Right cardiac atrium (tissue), 5 donors: Measurements from ENCODE around the gene FAM167B. TPM values are rescaled to one million over a fixed set of nuclear protein-coding genes. Genes with fewer than 3 reads are reported as not detected.
A peak's percentile ranks its signal among the peaks of the same experiment; 100 is the strongest.
"Not testable (repeated sequence)": the region's sequence is repeated elsewhere in the genome, so short reads cannot be mapped to it uniquely, and the experiment has no call there.

ENCODE experiments used
- ATAC-seq, 2 donors: fragments of 200-7000 bp; cut with Tn5 transposase; one replicate each; pipeline versions ENCODE4 v1.8.0 to v1.9.1; 2020; ENCODE audit warnings: moderate library complexity in 2 of 2, mild to moderate bottlenecking in 1 of 2
- DNase-seq, 3 donors: peaks; one replicate each; pipeline ENCODE4 v3.0.0-alpha.2; 2020
- H3K27ac ChIP-seq: one replicate; pipeline ENCODE4 v1.5.1; 2013; ENCODE audit warnings: mild to moderate bottlenecking, low read length, control low read depth, moderate library complexity
- H3K27me3 ChIP-seq: one replicate; pipeline ENCODE4 v1.6.1; 2013; ENCODE audit not compliant: control insufficient read depth, insufficient read depth
- H3K4me1 ChIP-seq: one replicate; pipeline ENCODE4 v1.6.1; 2013; ENCODE audit warnings: low read length; ENCODE audit not compliant: control insufficient read depth, insufficient read depth
- H3K4me3 ChIP-seq: one replicate; pipeline ENCODE4 v1.5.1; 2013; ENCODE audit warnings: low read length, control low read depth
- H3K9me3 ChIP-seq: one replicate; pipeline ENCODE4 v1.6.1; 2013; ENCODE audit warnings: low read length; ENCODE audit not compliant: control insufficient read depth
- WGBS: extraction: QIAGEN DNeasy Blood & Tissue Kit; methylation state at CpG from one replicate; pipeline ENCODE4 v1.1.7; 2013; 5-methylcytosine and 5-hydroxymethylcytosine counted together
- intact Hi-C, 4 donors: fragments of 100-400 bp; cut with DNase I; formaldehyde crosslinking; loops; one replicate each; pipeline versions ENCODE4 v1.11.0 to v1.14.0; 2022 to 2023
- polyA plus RNA-seq: library from polyadenylated mRNA; stranded (reverse); fragments of 200-250 nt; gene quantifications from one replicate; pipeline ENCODE4 v1.2.3, GENCODE V29; 2013
- total RNA-seq, 4 donors: library from RNA; stranded (reverse); fragmentation: NEBNext Ultra II Directional; extraction: Animal tissue kit (Norgen Biotek cat#: 25700); gene quantifications; one replicate each; pipeline ENCODE4 v1.2.1, GENCODE V29; 2021
- donor health status: healthy with polysubstance abuse.
- donor health status: DM: no; HTN: yes; CAD: no.
- donor health status: DM: no; HTN: no; CAD: no.
- donor health status: DM: no; HTN: yes; CAD: no; lungs with severe emphysema.
- donor health status: DM: yes; HTN: yes; CAD: no.

FAM167B gene
- total and polyA plus RNA-seq, 5 donors = 2.0 to 6.5 (median 4.0) TPM

DNA sequence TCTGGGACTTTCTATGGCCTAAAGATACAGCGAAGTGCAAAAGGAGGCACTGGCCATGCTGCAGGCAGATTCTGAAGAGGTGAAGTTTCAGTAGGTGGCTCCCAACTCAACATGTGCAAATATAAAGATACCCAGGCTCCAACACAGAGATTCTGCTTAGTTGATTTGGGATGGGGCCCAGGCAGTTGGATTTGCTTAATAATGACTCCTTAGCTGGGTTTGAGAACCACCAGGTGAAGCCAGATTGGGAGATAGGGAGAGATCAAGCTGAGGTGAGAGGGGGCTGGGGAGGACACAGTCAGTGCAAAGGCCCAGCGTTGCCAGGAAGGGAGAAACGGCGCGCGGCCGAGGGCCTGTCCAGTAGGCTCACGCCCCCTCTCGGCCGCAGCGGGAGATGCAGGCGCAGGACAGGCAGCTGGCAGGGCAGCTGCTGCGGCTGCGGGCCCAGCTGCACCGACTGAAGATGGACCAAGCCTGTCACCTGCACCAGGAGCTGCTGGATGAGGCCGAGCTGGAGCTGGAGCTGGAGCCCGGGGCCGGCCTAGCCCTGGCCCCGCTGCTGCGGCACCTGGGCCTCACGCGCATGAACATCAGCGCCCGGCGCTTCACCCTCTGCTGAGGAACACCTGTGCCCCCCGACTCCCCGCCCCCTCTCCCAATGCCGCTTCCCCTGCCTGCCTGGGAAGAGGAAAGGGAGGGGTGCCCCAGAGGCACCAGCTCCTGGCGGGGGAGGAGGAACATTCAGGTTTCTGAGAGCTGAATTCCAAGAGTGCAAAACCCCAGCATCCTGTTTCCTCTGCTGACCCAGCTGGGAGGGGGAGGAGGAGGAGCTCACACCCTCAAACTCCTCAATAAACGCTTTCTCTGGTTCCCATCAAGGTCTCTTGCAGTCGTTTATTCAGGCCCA, 1.2 kb downstream of the FAM167B start:
- DNase-seq (peak; percentile 87 to 96 (median 94)), ATAC-seq (peak; percentile 56 to 62)
- Histone ChIP-seq H3K27ac (peak overlapping the region; percentile 80), H3K9me3 (no peaks in the 10 kb centered on the region), H3K27me3 (no peaks in the 10 kb centered on the region), H3K4me3 (no peak overlapping the region), H3K4me1 (peaks cover 6% of the 10 kb centered on the region)
- intact Hi-C loops = loop anchor here in 1 of 4 donors (10.0 kb wide), 1 partner anchor 47 kb away; the partner anchor contains the start of gene HDAC1
- 11% methylated on average over 31 of the region's 31 CpGs for WGBS

DNA sequence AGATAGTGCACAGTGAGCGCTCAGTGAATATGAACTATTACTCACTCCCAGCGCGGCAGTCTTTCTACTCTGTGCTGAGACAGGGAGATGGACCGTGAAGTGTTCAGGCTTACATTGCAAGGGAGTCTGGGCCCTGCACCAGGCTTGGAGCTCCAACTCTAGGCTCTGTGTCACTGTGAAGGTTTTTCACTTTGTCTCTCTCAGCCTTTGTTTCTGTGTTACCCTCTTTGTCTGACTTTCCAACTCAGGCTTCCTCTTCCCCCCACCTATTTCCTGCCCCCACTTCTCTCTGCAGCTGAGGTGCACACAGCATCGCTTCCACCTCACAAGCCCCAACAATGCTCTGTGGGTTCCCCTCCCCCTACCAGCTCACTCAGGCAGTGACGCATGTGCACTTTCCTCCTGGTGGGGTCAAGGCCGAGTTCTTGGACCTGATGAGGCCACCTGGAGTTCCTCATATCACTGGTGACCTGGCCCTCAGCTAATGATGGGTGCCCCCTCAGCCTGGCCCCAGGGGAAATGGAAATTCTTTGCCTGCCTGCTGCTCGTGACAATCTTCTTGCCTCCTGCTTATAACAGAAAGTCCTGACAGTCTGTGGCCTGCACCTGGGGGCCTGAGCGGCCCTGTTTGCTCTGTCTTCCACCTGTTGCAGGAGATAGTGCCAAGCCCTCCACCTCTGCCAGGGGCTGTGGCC, 3.0 kb downstream of the FAM167B start:
- intact Hi-C loops = loop anchor here in 1 of 4 donors (10.0 kb wide), 1 partner anchor 45 kb away; the partner anchor contains the start of gene HDAC1
- peak; percentile 38 to 55 for ATAC-seq

DNA sequence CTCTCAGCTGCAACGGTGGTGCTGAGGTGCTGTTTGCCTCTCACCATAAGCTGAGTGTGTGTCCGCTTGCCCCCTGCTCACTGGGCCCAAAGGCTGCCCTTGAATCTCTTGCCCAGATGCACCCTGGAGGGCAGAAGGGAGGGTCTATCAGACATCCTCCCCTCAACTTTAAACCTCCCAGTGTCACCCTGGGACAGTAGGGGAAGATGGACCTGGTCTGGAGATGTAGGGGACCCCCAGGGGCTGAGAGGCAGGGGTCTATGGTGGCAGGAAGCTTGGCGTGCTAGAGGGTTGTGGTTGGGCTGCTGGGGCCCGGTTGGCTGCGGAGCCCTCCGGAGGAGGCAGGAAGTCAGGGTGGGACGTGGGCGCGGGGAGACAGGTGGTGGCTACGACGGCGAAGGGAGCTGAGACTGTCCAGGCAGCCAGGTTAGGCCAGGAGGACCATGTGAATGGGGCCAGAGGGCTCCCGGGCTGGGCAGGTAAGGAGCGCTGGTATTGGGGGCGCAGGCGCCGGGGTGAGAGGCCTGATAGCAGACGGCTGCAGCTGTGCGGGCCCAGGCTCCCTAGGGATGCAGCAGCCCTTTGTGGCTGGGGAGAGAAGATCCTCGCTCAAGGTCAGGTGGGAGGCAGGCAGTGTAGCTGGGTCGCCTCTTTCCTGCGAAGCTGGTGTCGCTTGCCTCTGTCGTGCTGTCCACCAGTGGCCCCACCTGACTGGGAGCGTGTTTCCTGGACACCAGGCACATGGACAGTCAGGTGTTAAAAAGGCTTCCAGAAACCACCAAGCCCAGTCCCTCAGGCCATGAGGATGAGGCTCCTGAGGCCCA, 4.1 kb downstream of the FAM167B start, which contains the start of gene LCK:
Gene LCK (plus strand): TSS at position 373 of the 824 bp plus-strand sequence. CDS start 23,065 bp downstream, outside the sequence.
- Histone ChIP-seq H3K27ac (peak within 1 kb of the TSS; percentile 91), H3K4me1 (peaks cover 6% of the 10 kb centered on the region), H3K9me3 (no peaks in the 10 kb centered on the region), H3K27me3 (no peaks in the 10 kb centered on the region), H3K4me3 (no peak within 1 kb of the TSS)
- WGBS = 68% methylated on average over 25 of the region's 25 CpGs
- intact Hi-C loops = no loop called here
- DNase-seq (peak in 2 of 3 donors; percentile 57 to 59), ATAC-seq (no peak)

More for the DNA sequence above, 3.0 kb downstream of the FAM167B start:
- Histone ChIP-seq H3K27ac (peak overlapping the region; percentile 91), H3K9me3 (no peaks in the 10 kb centered on the region), H3K27me3 (no peaks in the 10 kb centered on the region), H3K4me1 (peaks cover 6% of the 10 kb centered on the region), H3K4me3 (no peak overlapping the region)
- peak; percentile 51 to 75 (median 73) for DNase-seq
- 55% methylated on average over 9 of the region's 9 CpGs for WGBS

DNA sequence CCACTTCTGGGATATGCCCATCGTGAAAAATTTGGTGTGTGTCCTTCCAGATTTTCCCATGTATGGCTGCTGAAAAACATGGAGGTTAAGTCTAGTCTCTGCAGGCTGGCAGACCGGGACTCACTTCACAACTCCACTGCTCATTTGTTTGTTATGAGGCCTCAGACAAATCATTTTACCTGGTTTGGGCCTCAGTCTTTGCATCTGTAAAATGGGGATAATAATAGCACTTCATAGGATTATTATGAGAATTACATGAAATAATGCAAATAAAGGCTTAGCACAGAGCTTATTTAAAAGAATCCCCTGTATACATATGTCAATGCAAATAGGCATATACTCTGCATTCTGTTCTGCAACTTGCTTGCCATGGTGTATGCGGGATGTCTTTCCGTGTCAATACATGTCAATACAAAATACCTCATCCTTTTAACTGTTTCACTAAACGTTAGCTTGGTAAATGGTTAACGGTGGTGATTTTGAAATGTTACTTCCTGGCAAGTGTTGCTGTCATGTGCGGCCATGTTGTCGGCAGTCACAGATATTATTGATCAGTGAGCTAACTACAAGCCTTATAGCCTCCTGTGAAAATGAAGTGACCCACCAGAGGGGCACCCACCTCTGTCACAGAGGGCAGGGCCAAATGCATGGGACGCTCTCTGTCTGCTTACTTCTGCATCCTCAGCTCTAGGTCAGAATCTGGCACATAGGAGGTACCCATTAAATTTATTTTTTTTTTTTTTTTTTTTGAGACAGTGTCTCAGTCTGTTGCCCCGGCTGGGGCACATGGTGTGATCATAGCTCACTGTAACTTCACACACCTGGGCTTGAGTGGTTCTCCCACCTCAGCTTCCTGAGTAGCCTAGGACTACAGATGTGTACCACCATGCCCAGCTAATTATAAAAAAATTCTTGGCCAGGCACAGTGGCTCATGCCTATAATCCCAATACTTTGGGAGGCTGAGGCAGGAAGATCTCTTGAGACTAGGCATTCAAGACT, 8.3 kb downstream of the FAM167B start:
- no peak for DNase-seq
- intact Hi-C loops = no loop called here
- Histone ChIP-seq H3K27ac (no peak overlapping the region), H3K9me3 (no peaks in the 10 kb centered on the region), H3K4me3 (no peak overlapping the region), H3K27me3 (no peaks in the 10 kb centered on the region), H3K4me1 (peaks cover 2% of the 10 kb centered on the region)
- WGBS = 86% methylated on average over 10 of the region's 10 CpGs
- no peak for ATAC-seq

DNA sequence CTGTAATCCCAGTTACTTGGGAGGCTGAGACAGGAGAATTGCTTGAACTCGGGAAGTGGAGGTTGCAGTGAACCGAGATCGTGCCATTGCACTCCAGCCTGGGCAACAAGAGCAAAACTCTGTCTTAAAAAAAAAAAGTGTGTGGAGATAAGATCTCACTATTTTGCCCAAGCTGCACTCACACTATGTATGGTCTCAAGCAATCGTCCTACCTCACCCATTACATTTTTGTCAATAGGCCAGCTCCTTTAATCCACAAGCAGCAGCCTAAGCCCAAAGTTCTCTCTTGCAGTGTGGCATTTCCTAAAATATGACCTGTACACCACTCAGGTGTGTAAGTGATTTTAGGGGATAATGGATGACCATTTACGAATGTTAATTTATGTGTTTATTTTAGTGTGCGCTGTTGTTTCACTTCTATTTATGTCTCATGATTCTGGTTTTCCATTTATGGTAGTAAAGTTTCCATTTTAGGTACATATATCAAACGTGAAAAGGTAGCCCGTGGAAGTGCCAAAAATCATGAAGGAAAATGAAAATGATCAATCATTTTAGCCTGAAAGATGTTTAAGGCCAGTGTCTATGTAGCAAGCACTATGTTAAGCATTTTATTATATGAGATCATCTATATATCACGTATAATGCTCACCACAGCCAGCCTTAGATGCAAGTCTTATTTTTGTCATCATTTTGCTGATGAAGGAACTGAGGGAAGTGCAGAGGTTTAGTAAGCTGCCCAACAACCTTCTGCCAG, 9.6 kb downstream of the FAM167B start:
- H3K4me3 ChIP-seq = no peak overlapping the region
- WGBS = 84% methylated on average over 9 of the region's 9 CpGs
- no peak overlapping the region for H3K27ac ChIP-seq

DNA sequence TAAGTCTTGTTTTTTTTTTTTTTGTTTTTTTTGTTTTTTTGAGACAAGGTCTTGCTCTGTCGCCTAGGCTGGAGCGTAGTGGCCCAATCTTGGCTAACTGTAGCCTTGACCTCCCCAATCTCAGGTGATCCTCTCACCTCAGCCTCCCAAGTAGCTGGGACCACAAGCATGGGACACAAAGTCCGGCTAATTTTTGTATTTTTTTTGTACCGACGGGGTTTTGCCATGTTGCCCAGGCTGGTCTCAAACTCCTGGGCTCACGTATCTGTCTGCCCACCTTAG, 10.1 kb downstream of the FAM167B start:
- peaks cover 2% of the 10 kb centered on the region for H3K4me1 ChIP-seq
- no peaks in the 10 kb centered on the region for H3K27me3 ChIP-seq
- H3K9me3 ChIP-seq = no peaks in the 10 kb centered on the region
- H3K27ac ChIP-seq = no peak overlapping the region
- intact Hi-C loops = no loop called here
- ATAC-seq (no peak), DNase-seq (no peak)
- 94% methylated on average over 6 of the region's 6 CpGs for WGBS
- H3K4me3 ChIP-seq = no peak overlapping the region

More for the DNA sequence above, 9.6 kb downstream of the FAM167B start:
- Histone ChIP-seq H3K4me1 (peaks cover 2% of the 10 kb centered on the region), H3K27me3 (no peaks in the 10 kb centered on the region), H3K9me3 (no peaks in the 10 kb centered on the region)
- intact Hi-C loops = no loop called here
- DNase-seq (no peak), ATAC-seq (no peak)

DNA sequence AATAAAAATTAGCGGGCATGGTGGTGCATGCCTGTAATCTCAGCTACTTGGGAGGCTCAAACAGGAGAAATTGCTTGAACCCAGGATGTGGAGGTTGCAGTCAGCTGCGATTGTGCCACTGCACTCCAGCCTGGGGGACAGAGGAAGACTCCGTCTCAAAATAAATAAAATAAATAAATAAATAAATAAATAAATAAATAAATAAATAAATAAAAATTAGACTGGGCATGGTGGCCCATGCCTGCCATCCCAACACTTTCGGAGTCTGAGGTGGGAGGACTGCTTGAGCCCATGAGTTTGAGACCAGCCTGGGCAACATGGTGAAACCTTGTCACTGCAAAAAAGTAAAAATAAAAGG, 16.2 kb downstream of the FAM167B start:
- DNase-seq, H3K4me3 ChIP-seq, intact Hi-C loops, H3K27me3 ChIP-seq, H3K4me1 ChIP-seq, H3K27ac ChIP-seq, ATAC-seq, H3K9me3 ChIP-seq: not testable (repeated sequence)
- whole genome bisulfite sequencing = 96% methylated on average over 4 of the region's 4 CpGs

DNA sequence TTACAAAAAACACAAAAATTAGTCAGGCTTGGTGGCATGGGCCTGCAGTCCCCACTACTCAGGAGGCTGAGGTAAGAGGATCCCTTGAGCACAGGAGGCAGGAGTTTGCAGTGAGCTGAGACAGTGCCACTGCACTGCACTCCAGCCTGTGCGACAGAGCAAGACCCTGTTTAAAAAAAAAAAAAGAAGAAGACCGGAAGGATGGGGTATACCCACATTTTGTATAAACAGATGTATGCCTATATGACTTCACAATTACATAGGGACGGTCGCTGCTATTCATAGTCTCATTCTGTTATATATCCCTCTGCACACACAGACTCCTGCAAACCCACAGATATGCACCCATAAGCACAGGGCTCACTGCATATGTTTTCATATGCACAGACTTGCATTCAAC, 16.7 kb downstream of the FAM167B start:
- 85% methylated on average over 4 of the region's 4 CpGs for WGBS

DNA sequence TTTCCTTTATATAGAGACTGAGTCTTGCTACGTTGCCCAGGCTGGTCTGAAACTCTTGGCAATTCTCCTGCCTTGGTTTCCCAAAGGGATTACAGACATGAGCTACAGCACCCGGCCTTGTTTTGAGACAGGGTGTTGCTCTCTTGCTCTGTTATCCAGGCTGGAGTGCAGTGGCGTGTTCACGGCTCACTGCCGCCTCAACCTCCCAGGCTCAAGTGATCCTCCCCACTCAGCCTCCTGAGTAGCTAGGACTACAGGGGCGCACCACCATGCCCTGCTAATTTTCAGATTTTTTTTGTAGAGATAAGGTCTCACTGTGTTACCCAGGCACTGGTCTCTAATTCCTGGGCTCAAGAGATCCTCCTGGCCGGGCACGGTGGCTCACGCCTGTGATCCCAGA, 18.8 kb downstream of the FAM167B start:
- ATAC-seq (no peak), DNase-seq (no peak)
- H3K9me3 ChIP-seq = no peaks in the 10 kb centered on the region
- H3K27ac ChIP-seq = no peak overlapping the region
- WGBS = 93% methylated on average over 9 of the region's 9 CpGs
- no peak overlapping the region for H3K4me3 ChIP-seq
- H3K4me1 ChIP-seq = no peaks in the 10 kb centered on the region
- intact Hi-C loops = no loop called here
- no peaks in the 10 kb centered on the region for H3K27me3 ChIP-seq

More for the DNA sequence above, 16.7 kb downstream of the FAM167B start:
- no peak overlapping the region for H3K27ac ChIP-seq
- no peaks in the 10 kb centered on the region for H3K27me3 ChIP-seq
- no peaks in the 10 kb centered on the region for H3K4me1 ChIP-seq
- ATAC-seq (no peak), DNase-seq (no peak)
- no peak overlapping the region for H3K4me3 ChIP-seq
- intact Hi-C loops = no loop called here
- H3K9me3 ChIP-seq = no peaks in the 10 kb centered on the region
